GM18519 (cell line): ENCODE results near the gene NOL4L.

Experiments
- ATAC-seq: cut with Tn5 transposase; IDR thresholded peaks from one replicate; pipeline ENCODE4 v1.9.1; 2021; ENCODE audit warnings: mild to moderate bottlenecking, moderate library complexity; ENCODE audit not compliant: unreplicated experiment, low FRiP score

NOL4L gene

DNA sequence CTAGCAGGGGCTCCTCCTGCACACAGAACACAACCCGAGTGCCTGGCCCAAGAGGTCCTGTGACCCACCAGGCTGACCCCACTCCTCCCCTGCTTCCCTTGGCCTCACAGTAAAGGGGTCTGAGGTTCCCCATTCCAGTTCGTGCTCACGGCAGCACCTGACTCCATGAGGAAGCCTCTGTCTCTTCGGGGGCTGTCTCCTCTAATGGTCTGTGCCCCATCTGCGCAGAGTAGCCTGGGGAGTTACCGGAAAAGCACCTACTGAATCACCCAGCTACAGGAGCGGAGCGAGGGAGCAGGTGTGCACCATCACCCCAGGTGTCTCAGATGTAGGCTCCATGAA is 133.8 kb downstream of the NOL4L start:
- ATAC-seq: no peak

- no peak for ATAC-seq
Observed at GRCh38 chr20:32450484-32451061, 134.6 kb downstream of the NOL4L start.

GRCh38 chr20:32449890-32450401 is 135.2 kb downstream of the NOL4L start:
- no peak for ATAC-seq

GRCh38 chr20:32449057-32449889 is 135.9 kb downstream of the NOL4L start:
- no peak for ATAC-seq

- no peak for ATAC-seq
Observed at GRCh38 chr20:32448306-32449056, 136.7 kb downstream of the NOL4L start.

DNA sequence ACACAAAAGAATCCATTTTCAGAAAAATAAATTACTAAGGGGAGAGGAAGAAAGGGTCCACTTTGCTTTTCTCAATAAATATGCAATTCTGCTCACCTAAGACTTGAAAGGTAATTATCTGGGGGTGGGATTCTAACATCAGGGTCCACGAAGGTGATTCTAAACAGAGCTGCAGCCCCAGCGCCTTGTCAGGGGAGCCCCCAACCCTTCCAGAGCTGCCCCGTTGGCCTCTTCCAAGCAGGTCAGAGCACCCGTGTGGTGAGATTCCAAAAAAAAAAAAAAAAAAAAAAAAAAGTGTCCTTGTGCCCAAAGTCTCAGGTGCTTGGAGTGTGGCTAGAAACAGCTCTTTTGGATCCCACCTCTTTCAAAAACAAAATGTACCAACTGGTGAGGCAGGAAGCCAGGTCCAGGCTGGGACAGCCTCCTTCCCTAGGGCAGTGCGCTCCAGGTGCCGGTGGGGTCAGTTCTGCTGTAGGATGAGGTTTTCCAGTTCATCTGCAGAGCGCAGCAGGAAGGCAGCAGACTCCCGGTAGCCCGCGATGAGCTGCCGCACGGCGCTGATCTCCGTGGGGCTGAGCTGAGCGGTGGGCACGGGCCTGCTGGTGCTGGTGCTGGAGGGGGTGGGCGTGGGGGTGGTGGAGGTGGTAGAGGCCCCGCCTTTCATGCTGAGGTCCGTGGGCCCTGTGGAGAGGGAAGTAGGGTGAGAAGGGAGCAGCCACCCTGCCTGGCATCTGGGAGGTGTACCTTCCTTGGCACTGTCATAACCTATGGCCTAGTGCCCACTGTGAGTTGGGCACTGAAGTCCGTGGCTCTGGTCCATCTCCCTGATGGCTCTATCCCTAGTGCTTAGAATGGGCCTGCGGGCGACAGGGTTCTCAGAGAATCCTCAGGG is 137.8 kb downstream of the NOL4L start:
- ATAC-seq: no peak

- no peak for ATAC-seq
Observed at GRCh38 chr20:32446301-32447100, 138.6 kb downstream of the NOL4L start.

DNA sequence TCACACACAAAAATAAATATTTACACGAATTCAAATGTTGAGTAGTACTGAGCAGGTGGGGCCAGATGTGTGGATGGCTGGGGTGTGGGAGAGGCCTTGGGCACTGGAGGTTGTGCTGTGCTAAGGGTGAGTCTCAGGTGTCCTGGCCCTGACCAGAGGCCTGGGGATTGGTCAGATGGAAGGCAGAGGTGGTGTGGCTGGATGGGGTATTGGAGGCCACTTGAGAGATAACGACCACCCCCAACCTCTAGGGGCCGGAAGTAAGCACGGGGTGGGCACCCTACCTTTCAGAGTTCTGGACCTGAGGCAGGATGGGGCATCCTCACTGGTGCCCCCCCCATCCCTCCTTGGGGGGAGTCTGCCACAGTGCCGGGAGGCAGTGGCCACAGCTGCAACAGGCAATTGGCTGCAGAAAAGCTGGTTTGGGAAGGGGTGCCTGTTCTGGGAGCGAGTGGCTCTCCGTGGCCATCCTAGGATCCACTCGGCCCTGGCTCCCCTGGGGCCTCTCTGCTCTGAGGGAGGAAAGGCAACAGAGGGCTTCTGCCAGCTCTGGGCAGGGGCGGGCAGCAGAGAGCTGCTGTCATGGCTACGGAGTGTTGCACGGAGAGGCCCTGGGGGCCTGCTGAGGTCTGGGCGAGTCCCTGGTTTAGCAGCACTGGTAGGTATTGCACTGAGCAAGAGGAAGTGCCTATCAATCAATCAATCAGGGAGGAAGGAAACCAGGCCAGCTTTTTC is 139.4 kb downstream of the NOL4L start:
- no peak for ATAC-seq

DNA sequence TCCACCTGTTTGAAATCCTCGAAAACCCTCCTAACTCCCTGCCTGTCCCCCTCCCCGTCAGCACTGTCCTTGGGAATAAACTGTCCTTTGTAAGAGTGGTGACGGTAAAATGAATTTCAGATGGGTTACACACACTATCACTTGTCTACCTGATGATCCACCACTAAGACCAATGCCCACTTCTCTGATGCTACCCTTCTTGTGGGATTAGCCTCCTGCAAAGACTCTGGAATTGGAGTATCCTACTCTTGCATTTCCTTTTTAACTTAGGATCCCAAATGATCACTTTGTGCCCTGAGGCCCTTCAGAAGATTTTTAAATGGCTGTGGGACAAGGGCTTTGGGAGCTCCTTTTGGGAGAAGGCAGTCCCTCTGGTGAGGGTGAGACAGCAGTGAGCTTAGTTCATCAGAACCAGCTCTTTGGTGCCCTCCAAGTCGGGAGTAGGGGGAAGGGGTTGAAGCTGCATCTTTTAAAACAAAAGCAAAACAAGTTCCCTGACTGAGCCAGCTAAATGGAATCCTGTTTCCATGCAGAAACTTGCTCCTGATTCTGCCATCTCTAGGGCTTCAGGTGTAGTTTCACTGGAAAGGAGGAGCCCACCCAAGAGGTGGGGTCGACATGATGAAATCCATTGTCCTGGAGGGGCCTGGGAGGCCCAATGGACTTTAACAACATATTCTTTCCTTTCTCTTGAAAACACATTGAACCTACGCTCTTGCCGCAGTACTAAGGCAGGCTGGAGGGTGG is 140.5 kb downstream of the NOL4L start:
- ATAC-seq: no peak

DNA sequence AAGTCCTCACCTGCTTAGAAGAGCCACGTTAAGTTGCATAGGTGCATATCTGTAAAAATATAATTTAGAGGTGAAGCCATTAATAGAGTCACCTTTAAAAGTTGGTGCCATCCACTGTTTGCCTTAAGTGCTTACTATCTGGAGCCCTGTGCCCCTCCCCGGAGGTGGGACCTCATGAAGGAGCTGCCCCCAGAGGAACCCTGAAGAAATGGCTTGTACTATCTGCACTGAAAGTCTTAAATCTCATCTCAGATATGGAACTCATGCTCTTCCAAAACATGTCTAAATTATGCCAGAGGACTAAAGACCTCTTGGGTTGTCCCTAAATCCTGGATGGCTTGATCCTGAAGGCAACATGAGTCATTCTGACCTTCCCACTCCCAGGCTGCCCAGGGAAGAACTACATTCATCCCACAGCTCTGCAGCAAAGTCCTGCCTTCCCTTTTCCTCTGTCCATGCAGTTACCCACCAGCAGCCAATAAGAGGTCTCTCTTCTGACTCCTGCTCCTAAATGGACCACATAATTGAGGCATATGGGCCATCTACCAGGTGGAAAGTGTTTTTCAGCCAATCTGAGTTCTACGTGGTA is 141.7 kb downstream of the NOL4L start:
- no peak for ATAC-seq

GRCh38 chr20:32442630-32443373 is 142.3 kb downstream of the NOL4L start:
- no peak for ATAC-seq

DNA sequence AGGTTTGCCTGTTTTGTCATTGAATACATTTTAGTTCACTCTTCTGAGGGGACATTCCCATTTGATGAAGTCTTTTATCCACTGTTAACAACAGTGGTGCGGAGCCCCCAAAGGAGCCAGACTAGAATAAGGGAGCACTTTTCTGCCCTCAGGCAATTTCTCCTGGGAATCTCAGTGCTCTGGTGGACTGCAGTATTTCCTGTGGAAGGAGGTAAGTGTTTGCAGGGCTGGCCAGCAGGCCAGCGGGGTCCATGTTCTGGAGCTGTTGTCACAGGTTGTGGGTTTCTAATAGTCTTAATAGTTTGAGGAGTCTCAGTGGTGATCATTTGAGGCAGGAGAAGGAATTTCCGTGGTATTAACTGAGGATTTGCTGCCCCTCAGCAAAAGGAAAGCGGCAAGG is 143.5 kb downstream of the NOL4L start:
- ATAC-seq: no peak

DNA sequence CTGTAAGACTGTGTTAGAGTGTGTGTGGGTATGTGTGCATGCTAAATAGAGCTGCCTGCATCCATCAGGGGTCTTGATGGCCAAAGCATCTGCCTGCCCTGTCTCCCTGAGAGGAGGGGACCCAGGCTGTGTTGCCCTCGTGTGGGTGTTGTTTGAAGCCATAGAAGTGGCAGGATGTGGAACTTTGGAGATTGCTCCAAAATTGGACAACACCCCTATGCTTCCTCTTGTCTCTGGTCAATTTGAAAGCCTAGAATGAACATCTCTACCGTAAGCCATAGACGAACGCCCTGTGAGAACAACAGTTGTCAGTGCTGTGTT is 144.4 kb downstream of the NOL4L start:
- ATAC-seq: no peak

DNA sequence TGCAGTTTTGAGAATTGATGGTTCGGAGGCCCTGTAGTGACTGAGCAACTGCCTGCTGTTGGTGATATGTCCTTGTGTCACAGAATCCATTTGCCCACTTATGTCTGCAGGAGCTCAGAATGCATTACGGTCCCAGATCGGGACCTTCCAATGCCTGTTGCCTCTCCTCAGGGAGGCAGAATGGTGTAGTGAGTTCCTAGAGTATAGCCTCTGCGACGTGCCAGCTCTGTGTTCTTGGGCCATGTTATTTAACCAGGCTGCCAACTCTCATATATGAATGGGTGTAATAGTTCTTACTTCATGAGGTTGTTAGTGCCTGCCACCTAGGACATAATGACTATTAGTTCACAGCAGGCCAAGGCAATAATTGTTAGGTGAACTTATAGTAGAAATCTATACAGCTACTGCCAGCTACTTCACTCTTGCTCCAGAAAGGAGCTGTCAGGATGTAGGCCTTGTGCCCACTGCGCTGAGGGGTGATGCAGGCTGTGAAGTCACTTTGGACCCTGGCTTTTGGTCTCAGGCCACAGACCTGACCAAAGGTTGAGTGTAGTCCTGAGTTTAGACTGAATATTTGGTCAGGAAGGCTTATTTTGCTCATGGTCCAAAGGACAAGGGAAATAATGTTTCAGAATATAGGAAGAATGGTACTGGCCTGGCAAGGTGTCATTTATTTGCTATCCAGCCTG is 144.9 kb downstream of the NOL4L start:
- ATAC-seq: no peak

- ATAC-seq: no peak
Observed at GRCh38 chr20:32439132-32439829, 145.9 kb downstream of the NOL4L start.

DNA sequence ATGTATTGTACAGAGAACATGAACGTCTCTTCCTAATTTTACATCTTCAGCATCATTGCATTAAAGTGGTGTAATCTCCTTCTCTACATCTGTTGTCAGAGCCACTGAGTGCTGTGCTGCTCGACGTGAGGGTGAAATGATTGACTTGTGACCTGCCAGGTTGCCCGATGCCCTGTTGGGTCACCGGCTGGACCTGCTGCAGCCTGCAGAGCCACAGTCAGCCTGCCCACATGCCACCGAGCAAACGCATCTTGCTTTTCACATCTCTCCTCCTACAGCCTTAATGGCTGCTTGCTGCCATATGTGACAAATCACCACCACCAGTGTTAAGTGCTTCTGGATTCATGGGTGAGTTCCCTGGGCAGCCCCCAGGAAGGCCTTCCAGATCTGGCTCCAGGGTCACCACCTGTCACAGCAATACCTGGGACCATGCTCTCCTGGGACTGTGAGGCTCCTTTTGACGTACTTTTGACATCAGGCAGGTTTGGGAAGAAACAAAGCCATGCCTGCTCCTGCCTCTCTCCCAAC is 146.7 kb downstream of the NOL4L start:
- no peak for ATAC-seq
